HepG2 (cell line): ENCODE data around the gene PXT1. TPM values are rescaled to one million over a fixed set of nuclear protein-coding genes. Genes with fewer than 3 reads are reported as not detected.

Source experiments
- FOXA1 ChIP-seq, 2 experiments: fragments of 450-650 bp in 1 of 2; sonication (generic) in 1 of 2; formaldehyde crosslinking in 1 of 2; IDR thresholded peaks; 2 replicates each; pipeline versions ENCODE4 v1.4.0 to v1.6.1; 2016 to 2020; ENCODE audit warnings: missing genetic modification reagents in 1 of 2
- HOXA5 ChIP-seq: sonication (generic); formaldehyde crosslinking; IDR thresholded peaks from 2 replicates; pipeline ENCODE4 v1.4.0; 2020; ENCODE audit warnings: missing genetic modification reagents
- REPIN1 ChIP-seq: sonication (generic); formaldehyde crosslinking; IDR thresholded peaks from 2 replicates; pipeline ENCODE4 v1.8.0; 2022; ENCODE audit warnings: missing genetic modification reagents, low read depth, mild to moderate bottlenecking, borderline replicate concordance
- SAP130 ChIP-seq: IDR thresholded peaks from 2 replicates; pipeline ENCODE4 v1.6.1; 2016; ENCODE audit warnings: low read depth
- ZFP36 ChIP-seq: fragments of 150-350 bp; IDR thresholded peaks from 2 replicates; pipeline ENCODE4 v1.6.1; 2018; ENCODE audit warnings: borderline replicate concordance, low read length, low read depth; ENCODE audit not compliant: partially characterized antibody
- ZFX ChIP-seq: sonication (generic); formaldehyde crosslinking; IDR thresholded peaks from 2 replicates; pipeline ENCODE4 v1.4.0; 2020; ENCODE audit warnings: mild to moderate bottlenecking, low read depth, missing genetic modification reagents, moderate library complexity
- ZNF292 ChIP-seq: sonication (generic); formaldehyde crosslinking; IDR thresholded peaks from 2 replicates; pipeline ENCODE4 v1.8.1; 2022; ENCODE audit warnings: mild to moderate bottlenecking, low read depth, missing genetic modification reagents, borderline replicate concordance
- ZNF431 ChIP-seq: sonication (generic); formaldehyde crosslinking; IDR thresholded peaks from 2 replicates; pipeline ENCODE4 v1.9.0; 2022; ENCODE audit warnings: missing genetic modification reagents, low read depth, mild to moderate bottlenecking, borderline replicate concordance
- ZNF614 ChIP-seq: IDR thresholded peaks from 2 replicates; pipeline ENCODE4 v1.6.1; 2018; ENCODE audit warnings: missing biosample characterization, missing genetic modification reagents, inconsistent platforms, borderline replicate concordance
- polyA plus RNA-seq, 8 experiments: library from polyadenylated mRNA; depleted of rRNA in 3 of 8; stranded (reverse) in 7 of 8; unstranded in 1 of 8; fragments of >200 nt; fragmentation: Illumina TruSeq in 4 of 8; extraction: Trizol in 4 of 8; gene quantifications; 2 replicates each; pipeline versions ENCODE4 v1.2.1 to v1.2.3, GENCODE V29; 2011 to 2016; ENCODE audit warnings: low read depth in 4 of 8, missing spikeins in 1 of 8, mixed read lengths in 1 of 8; ENCODE audit not compliant: insufficient read depth in 1 of 8
- total RNA-seq, 5 experiments: library from RNA; depleted of rRNA; stranded (reverse); fragments of >200 nt; fragmentation: Illumina TruSeq; extraction: Trizol; gene quantifications; 2 replicates each; pipeline ENCODE4 v1.2.3, GENCODE V29; 2016; ENCODE audit warnings: low read depth in 1 of 5
- TF ChIP-seq, protein P1 (sequence below): sonication (generic); formaldehyde crosslinking; conservative IDR thresholded peaks from 2 replicates; pipeline ENCODE4 v1.4.0; 2020; ENCODE audit warnings: missing genetic modification reagents
- TF ChIP-seq, protein P2 (sequence below): sonication (generic); formaldehyde crosslinking; IDR thresholded peaks from 2 replicates; pipeline ENCODE4 v1.5.0; 2020; ENCODE audit warnings: mild to moderate bottlenecking, missing genetic modification reagents, moderate library complexity
- TF ChIP-seq, protein P3 (sequence below): sonication (generic); formaldehyde crosslinking; IDR thresholded peaks from 2 replicates; pipeline ENCODE4 v1.5.1; 2020; ENCODE audit warnings: missing genetic modification reagents, mild to moderate bottlenecking, borderline replicate concordance
- TF ChIP-seq, protein P4 (sequence below): sonication (generic); formaldehyde crosslinking; IDR thresholded peaks from 2 replicates; pipeline ENCODE4 v1.5.1; 2020; ENCODE audit warnings: mild to moderate bottlenecking, moderate library complexity, missing genetic modification reagents

PXT1 gene
- total and polyA plus RNA-seq, 2 of the 13 experiments (the other 11 are each of a cell fraction or from before 2014, with no cell fraction given): 0.04 TPM; not detected in 1

DNA sequence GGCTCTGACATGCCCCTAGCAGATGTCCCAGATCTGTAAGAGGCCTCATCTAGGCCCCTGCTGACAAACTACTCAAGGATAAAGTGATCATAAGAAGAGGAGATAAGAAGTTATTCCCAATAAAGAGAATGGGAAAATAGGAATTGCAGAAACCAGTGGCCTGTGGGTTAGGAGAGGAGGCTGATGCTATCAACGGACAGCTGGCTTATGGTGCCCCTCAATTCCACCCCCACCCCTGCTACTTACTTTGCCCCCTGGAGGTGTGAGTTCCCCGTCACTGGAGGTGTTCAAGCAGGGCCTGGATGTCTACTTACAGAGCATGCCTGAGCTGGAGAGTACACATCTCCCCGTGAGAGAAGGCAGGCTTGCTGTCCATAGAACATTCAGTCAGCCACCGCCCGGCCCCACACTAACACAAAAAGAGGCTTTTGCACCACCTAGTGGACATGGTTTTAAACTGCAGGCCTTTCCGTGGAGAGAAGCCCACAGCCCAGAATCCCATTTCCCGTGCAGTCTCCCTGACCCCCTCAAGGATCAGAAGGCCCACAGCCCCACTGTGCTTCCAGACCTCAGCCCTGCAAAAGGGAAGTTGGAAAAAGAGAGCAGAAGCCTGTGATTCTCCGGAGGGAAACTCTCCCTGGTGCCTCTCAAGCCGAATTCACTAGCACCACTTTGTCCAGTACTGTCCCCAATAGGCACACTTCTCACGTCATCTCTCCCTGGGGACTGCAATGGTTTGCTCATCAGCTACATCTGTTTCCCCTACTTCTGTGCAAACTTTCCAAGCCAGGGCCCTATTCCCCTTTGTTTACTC lies 82.2 kb downstream of the PXT1 start (continued):
- TF ChIP-seq, protein P1, sequence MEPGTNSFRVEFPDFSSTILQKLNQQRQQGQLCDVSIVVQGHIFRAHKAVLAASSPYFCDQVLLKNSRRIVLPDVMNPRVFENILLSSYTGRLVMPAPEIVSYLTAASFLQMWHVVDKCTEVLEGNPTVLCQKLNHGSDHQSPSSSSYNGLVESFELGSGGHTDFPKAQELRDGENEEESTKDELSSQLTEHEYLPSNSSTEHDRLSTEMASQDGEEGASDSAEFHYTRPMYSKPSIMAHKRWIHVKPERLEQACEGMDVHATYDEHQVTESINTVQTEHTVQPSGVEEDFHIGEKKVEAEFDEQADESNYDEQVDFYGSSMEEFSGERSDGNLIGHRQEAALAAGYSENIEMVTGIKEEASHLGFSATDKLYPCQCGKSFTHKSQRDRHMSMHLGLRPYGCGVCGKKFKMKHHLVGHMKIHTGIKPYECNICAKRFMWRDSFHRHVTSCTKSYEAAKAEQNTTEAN (CRISPR knock-in tag): peak; percentile 35; the same call in 1 of the 2 replicates
- TF ChIP-seq ZNF292 (no peak), HOXA5 (peak; percentile 26; the same call in 1 of the 2 replicates), ZFX (peak; percentile 45; the same call in 1 of the 2 replicates), FOXA1 (IDR thresholded peaks at IDR 0.05) (no peak), FOXA1 (CRISPR knock-in tag; IDR thresholded peaks at IDR 0.05) (peak; percentile 53), ZNF614 (CRISPR knock-in tag) (0 out of 2 replicates have a peak, but pooled peaks have one; percentile 45), REPIN1 (CRISPR knock-in tag) (0 out of 2 replicates have a peak, but pooled peaks have one; percentile 39), SAP130 (CRISPR knock-in tag) (peak; percentile 50), ZFP36 (peak; percentile 18), ZNF431 (CRISPR knock-in tag) (0 out of 2 replicates have a peak, but pooled peaks have one; percentile 58)
- TF ChIP-seq, protein P2, sequence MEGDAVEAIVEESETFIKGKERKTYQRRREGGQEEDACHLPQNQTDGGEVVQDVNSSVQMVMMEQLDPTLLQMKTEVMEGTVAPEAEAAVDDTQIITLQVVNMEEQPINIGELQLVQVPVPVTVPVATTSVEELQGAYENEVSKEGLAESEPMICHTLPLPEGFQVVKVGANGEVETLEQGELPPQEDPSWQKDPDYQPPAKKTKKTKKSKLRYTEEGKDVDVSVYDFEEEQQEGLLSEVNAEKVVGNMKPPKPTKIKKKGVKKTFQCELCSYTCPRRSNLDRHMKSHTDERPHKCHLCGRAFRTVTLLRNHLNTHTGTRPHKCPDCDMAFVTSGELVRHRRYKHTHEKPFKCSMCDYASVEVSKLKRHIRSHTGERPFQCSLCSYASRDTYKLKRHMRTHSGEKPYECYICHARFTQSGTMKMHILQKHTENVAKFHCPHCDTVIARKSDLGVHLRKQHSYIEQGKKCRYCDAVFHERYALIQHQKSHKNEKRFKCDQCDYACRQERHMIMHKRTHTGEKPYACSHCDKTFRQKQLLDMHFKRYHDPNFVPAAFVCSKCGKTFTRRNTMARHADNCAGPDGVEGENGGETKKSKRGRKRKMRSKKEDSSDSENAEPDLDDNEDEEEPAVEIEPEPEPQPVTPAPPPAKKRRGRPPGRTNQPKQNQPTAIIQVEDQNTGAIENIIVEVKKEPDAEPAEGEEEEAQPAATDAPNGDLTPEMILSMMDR (CRISPR knock-in tag): peak; percentile 97
- TF ChIP-seq, protein P3, sequence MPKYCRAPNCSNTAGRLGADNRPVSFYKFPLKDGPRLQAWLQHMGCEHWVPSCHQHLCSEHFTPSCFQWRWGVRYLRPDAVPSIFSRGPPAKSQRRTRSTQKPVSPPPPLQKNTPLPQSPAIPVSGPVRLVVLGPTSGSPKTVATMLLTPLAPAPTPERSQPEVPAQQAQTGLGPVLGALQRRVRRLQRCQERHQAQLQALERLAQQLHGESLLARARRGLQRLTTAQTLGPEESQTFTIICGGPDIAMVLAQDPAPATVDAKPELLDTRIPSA (CRISPR knock-in tag): 0 out of 2 replicates have a peak, but pooled peaks have one; percentile 61
- TF ChIP-seq, protein P4, sequence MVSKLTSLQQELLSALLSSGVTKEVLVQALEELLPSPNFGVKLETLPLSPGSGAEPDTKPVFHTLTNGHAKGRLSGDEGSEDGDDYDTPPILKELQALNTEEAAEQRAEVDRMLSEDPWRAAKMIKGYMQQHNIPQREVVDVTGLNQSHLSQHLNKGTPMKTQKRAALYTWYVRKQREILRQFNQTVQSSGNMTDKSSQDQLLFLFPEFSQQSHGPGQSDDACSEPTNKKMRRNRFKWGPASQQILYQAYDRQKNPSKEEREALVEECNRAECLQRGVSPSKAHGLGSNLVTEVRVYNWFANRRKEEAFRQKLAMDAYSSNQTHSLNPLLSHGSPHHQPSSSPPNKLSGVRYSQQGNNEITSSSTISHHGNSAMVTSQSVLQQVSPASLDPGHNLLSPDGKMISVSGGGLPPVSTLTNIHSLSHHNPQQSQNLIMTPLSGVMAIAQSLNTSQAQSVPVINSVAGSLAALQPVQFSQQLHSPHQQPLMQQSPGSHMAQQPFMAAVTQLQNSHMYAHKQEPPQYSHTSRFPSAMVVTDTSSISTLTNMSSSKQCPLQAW (CRISPR knock-in tag): peak; percentile 64; the same call in 1 of the 2 replicates
